Measurements from ENCODE around the gene TRMT61B. TPM values are rescaled to one million over a fixed set of nuclear protein-coding genes. Genes with fewer than 3 reads are reported as not detected.

Gene TRMT61B
- total and polyA plus RNA-seq, 2 experiments from 2014 or later, result 9.3 to 18.7 TPM

DNA sequence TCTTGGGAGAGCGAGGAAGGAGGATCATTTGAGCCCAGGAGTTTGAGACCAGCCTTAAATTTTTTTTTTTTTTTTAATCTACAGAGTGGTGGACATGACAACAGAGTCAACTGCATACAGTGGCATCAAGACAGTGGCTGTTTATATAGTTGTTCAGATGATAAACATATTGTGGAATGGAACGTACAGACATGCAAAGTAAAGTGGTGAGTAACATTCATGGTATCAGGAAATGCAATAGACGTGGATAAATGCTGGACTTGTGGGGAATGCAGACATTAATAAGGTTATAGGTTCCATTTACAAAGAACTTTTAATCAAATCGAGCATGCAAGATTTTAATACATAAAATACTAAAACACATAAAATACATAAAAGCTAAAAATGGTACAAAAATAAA lies 36.3 kb upstream of the TRMT61B start:
- no peak for DNase-seq (ENCODE audit: low read depth in 1 of 2, low spot score in 1 of 2)
- TF ChIP-seq, protein P1, sequence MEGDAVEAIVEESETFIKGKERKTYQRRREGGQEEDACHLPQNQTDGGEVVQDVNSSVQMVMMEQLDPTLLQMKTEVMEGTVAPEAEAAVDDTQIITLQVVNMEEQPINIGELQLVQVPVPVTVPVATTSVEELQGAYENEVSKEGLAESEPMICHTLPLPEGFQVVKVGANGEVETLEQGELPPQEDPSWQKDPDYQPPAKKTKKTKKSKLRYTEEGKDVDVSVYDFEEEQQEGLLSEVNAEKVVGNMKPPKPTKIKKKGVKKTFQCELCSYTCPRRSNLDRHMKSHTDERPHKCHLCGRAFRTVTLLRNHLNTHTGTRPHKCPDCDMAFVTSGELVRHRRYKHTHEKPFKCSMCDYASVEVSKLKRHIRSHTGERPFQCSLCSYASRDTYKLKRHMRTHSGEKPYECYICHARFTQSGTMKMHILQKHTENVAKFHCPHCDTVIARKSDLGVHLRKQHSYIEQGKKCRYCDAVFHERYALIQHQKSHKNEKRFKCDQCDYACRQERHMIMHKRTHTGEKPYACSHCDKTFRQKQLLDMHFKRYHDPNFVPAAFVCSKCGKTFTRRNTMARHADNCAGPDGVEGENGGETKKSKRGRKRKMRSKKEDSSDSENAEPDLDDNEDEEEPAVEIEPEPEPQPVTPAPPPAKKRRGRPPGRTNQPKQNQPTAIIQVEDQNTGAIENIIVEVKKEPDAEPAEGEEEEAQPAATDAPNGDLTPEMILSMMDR (IDR thresholded peaks at IDR 0.05; ENCODE audit: low read depth, low read length), result no peak
- peaks cover 29% of the 10 kb centered on the region for H3K36me3 ChIP-seq
- no peak overlapping the region for H3K4me3 ChIP-seq
- no peaks in the 10 kb centered on the region for H3K4me1 ChIP-seq (ENCODE audit: low read depth)
- H3K27ac ChIP-seq, result no peak overlapping the region
- no peaks in the 10 kb centered on the region for H3K27me3 ChIP-seq
- no peaks in the 10 kb centered on the region for H3K9me3 ChIP-seq (ENCODE audit: low read depth)

DNA sequence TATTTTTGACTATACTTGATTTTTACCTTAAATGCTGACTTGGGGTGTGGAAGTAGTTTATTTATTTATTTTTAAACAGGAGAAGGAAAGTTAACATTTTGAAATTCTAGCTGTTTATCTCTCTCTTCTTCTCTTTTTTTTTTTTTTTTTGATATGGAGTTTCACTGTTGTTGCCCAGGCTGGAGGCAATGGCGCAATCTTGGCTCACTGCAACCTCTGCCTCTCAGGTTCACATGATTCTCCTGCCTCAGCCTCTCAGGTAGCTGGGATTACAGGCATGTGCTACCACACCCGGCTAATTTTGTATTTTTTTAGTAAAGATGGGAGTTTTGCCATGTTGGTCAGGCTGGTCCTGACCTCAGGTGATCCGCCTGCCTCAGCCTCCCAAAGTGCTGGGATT lies 35.4 kb upstream of the TRMT61B start:
- H3K36me3 ChIP-seq, result peaks cover 29% of the 10 kb centered on the region

DNA sequence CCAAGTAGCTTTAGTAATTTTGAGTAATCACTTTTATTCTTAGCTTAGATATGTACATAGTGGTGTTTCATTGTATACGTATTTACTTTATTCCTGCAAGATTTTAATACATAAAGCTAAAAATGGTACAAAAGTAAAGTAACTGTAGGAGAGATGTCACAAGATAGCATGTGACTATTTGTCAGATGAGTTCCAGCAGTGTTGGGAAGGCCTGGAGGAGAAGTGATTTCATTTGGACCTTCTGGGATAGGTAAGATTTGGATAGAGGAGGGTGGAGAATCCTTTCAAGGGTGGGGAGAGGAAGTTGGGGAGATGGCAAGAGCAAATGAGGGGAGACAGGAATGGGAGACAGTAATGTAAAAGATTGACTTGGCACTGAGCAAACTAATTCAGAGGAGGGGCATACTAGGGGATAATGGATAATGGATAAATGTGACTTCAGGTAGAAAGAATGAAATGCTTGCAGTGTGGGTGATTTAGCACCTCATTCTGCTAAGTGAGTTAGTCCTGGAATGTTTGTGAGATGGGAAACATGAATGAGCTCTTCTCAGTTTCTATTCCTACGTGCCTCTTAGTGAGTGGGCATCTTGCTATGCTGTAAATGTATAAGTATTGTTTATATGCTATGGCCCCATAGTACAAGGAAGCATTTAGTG lies 34.8 kb upstream of the TRMT61B start:
- H3K4me1 ChIP-seq (ENCODE audit: low read depth), result no peaks in the 10 kb centered on the region
- H3K27me3 ChIP-seq, result no peaks in the 10 kb centered on the region
- H3K36me3 ChIP-seq, result peaks cover 29% of the 10 kb centered on the region
- no peak for DNase-seq (ENCODE audit: low read depth in 1 of 2, low spot score in 1 of 2)
- no peak overlapping the region for H3K4me3 ChIP-seq
- no peaks in the 10 kb centered on the region for H3K9me3 ChIP-seq (ENCODE audit: low read depth)
- no peak overlapping the region for H3K27ac ChIP-seq
- TF ChIP-seq, protein P1 (IDR thresholded peaks at IDR 0.05; ENCODE audit: low read depth, low read length), result no peak

More for the DNA sequence above, 35.4 kb upstream of the TRMT61B start:
- Histone ChIP-seq H3K4me3 (no peak overlapping the region), H3K4me1 (ENCODE audit: low read depth) (no peaks in the 10 kb centered on the region), H3K9me3 (ENCODE audit: low read depth) (no peaks in the 10 kb centered on the region), H3K27me3 (no peaks in the 10 kb centered on the region), H3K27ac (no peak overlapping the region)
- no peak for DNase-seq (ENCODE audit: low read depth in 1 of 2, low spot score in 1 of 2)
- TF ChIP-seq, protein P1 (IDR thresholded peaks at IDR 0.05; ENCODE audit: low read depth, low read length), result no peak

DNA sequence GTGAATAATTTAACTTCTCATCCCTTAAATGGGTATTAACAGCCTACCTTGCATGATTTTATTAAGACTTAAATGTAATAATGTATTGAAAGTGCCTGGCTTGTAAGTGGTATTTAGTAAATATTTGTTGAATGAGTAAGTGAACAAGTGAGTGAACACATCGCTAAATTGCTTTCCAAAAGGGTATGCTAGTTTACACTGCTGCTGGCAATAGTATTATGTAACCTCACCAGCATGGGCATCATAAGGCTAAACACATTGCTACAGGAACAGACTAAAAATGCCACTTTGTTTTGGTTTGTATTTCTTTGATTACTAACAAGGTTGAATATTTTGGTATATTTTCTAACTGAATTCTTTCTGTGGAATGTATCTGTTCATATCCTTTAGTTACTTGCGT lies 34.2 kb upstream of the TRMT61B start:
- H3K27ac ChIP-seq, result no peak overlapping the region
- H3K36me3 ChIP-seq, result peaks cover 27% of the 10 kb centered on the region
- DNase-seq (ENCODE audit: low read depth in 1 of 2, low spot score in 1 of 2), result peak in 1 of 2 donors; percentile 25
- TF ChIP-seq, protein P1 (IDR thresholded peaks at IDR 0.05; ENCODE audit: low read depth, low read length), result no peak
- H3K4me3 ChIP-seq, result no peak overlapping the region
- H3K27me3 ChIP-seq, result no peaks in the 10 kb centered on the region
- no peaks in the 10 kb centered on the region for H3K4me1 ChIP-seq (ENCODE audit: low read depth)
- no peaks in the 10 kb centered on the region for H3K9me3 ChIP-seq (ENCODE audit: low read depth)

DNA sequence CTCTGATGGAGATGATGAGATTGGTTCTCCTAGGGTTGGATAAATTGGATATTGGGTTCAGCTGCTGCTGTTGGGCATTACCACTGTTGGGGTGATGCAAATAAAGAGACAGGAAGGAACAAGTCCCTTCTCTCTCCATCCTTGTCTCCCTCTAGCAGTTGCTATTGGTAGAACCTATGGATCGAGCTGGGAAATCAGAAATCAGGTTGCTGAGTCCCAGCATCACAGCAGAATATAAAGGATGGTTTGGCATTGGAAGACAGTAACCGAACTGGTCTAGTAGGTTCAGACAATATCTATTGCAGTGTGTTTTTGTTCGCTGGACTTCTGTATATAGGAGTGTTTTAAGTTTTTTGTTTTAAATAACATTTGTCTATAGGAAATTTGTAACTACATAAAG lies 32.5 kb upstream of the TRMT61B start:
- H3K27me3 ChIP-seq, result no peaks in the 10 kb centered on the region
- no peak for DNase-seq (ENCODE audit: low read depth in 1 of 2, low spot score in 1 of 2)
- peaks cover 24% of the 10 kb centered on the region for H3K36me3 ChIP-seq
- H3K9me3 ChIP-seq (ENCODE audit: low read depth), result no peaks in the 10 kb centered on the region
- TF ChIP-seq, protein P1 (IDR thresholded peaks at IDR 0.05; ENCODE audit: low read depth, low read length), result no peak
- no peak overlapping the region for H3K4me3 ChIP-seq
- no peak overlapping the region for H3K27ac ChIP-seq
- peaks cover 3% of the 10 kb centered on the region for H3K4me1 ChIP-seq (ENCODE audit: low read depth)

Measured in cardiac muscle cell (in vitro differentiated cells and primary cell).